H9 (cell line): ENCODE data around the gene FAT2. TPM values are rescaled to one million over a fixed set of nuclear protein-coding genes. Genes with fewer than 3 reads are reported as not detected.

ENCODE experiments used
- DNase-seq: peaks from one replicate; pipeline ENCODE4 v3.0.0-alpha.2; 2017
- H2AFZ ChIP-seq: one replicate; pipeline ENCODE4 v1.6.1; 2013; ENCODE audit warnings: mild to moderate bottlenecking, low read length, control low read depth, moderate library complexity
- H2AK5ac ChIP-seq: 2 replicates; pipeline ENCODE4 v1.6.1; 2013; ENCODE audit warnings: low read length, control low read depth, mixed read lengths; ENCODE audit not compliant: insufficient read length
- H2BK120ac ChIP-seq: one replicate; pipeline ENCODE4 v1.6.1; 2013; ENCODE audit warnings: low read depth, mild to moderate bottlenecking, low read length, control low read depth, inconsistent platforms; ENCODE audit not compliant: poor library complexity, severe bottlenecking
- H2BK12ac ChIP-seq: 2 replicates; pipeline ENCODE4 v1.6.1; 2013; ENCODE audit warnings: low read length, control low read depth, mixed read lengths, low read depth; ENCODE audit not compliant: insufficient read length
- H2BK15ac ChIP-seq: 2 replicates; pipeline ENCODE4 v1.6.1; 2013; ENCODE audit warnings: low read depth, low read length, control low read depth
- H2BK20ac ChIP-seq: one replicate; pipeline ENCODE4 v1.6.1; 2013; ENCODE audit warnings: low read depth, mild to moderate bottlenecking, low read length, control low read depth, inconsistent platforms; ENCODE audit not compliant: poor library complexity, severe bottlenecking
- H2BK5ac ChIP-seq: 2 replicates; pipeline ENCODE4 v1.6.1; 2013; ENCODE audit warnings: low read length, control low read depth, mixed read lengths; ENCODE audit not compliant: insufficient read length
- H3K14ac ChIP-seq: 2 replicates; pipeline ENCODE4 v1.6.1; 2013; ENCODE audit warnings: low read length, control low read depth; ENCODE audit not compliant: insufficient read depth
- H3K18ac ChIP-seq: 2 replicates; pipeline ENCODE4 v1.6.1; 2013; ENCODE audit warnings: low read depth, mild to moderate bottlenecking, mixed read lengths, low read length, control low read depth; ENCODE audit not compliant: insufficient read length
- H3K23ac ChIP-seq: 2 replicates; pipeline ENCODE4 v1.6.1; 2013; ENCODE audit warnings: low read length, control low read depth, mixed read lengths, low read depth; ENCODE audit not compliant: insufficient read length
- H3K23me2 ChIP-seq: 2 replicates; pipeline ENCODE4 v1.6.1; 2013; ENCODE audit warnings: low read depth, mild to moderate bottlenecking, mixed read lengths, low read length, control low read depth; ENCODE audit not compliant: insufficient read length, poor library complexity, severe bottlenecking
- H3K27ac ChIP-seq: 2 replicates; pipeline ENCODE4 v1.5.1; 2013; ENCODE audit warnings: low read length, control low read depth, mixed read lengths, low read depth; ENCODE audit not compliant: insufficient read length
- H3K27me3 ChIP-seq: 2 replicates; pipeline ENCODE4 v1.6.1; 2013; ENCODE audit warnings: low read length, control low read depth, inconsistent platforms; ENCODE audit not compliant: insufficient read depth
- H3K4ac ChIP-seq: 2 replicates; pipeline ENCODE4 v1.6.1; 2013; ENCODE audit warnings: low read depth, mild to moderate bottlenecking, control low read depth, inconsistent platforms, low read length, moderate library complexity
- H3K4me1 ChIP-seq: 2 replicates; pipeline ENCODE4 v1.6.1; 2013; ENCODE audit warnings: low read length, control low read depth, inconsistent platforms; ENCODE audit not compliant: insufficient read depth
- H3K4me2 ChIP-seq: 2 replicates; pipeline ENCODE4 v1.6.1; 2013; ENCODE audit warnings: low read length, control low read depth, mixed read lengths; ENCODE audit not compliant: insufficient read length, insufficient read depth
- H3K56ac ChIP-seq: 2 replicates; pipeline ENCODE4 v1.6.1; 2013; ENCODE audit warnings: low read depth, mild to moderate bottlenecking, mixed read lengths, low read length, control low read depth; ENCODE audit not compliant: insufficient read length
- H3K79me1 ChIP-seq: 2 replicates; pipeline ENCODE4 v1.6.1; 2013; ENCODE audit warnings: low read depth, mild to moderate bottlenecking, moderate library complexity, low read length, control low read depth, inconsistent platforms; ENCODE audit not compliant: insufficient read depth, poor library complexity, severe bottlenecking
- H3K79me2 ChIP-seq: 2 replicates; pipeline ENCODE4 v1.6.1; 2013; ENCODE audit warnings: low read length, control low read depth, inconsistent platforms; ENCODE audit not compliant: insufficient read depth
- H3K9ac ChIP-seq: 2 replicates; pipeline ENCODE4 v1.6.1; 2013; ENCODE audit warnings: low read length, control low read depth, mixed read lengths; ENCODE audit not compliant: insufficient read length; ENCODE audit errors: extremely low read depth
- H3K9me3 ChIP-seq: one replicate; pipeline ENCODE4 v1.6.1; 2013; ENCODE audit warnings: low read depth, low read length, inconsistent platforms; ENCODE audit not compliant: control insufficient read depth
- H3T11ph ChIP-seq: one replicate; pipeline ENCODE4 v1.6.1; 2013; ENCODE audit warnings: mild to moderate bottlenecking, low read length, control low read depth, inconsistent platforms
- H4K20me1 ChIP-seq: one replicate; pipeline ENCODE4 v1.6.1; 2013; ENCODE audit not compliant: control insufficient read depth, insufficient read length, insufficient read depth
- H4K5ac ChIP-seq: 2 replicates; pipeline ENCODE4 v1.6.1; 2013; ENCODE audit warnings: low read depth, mild to moderate bottlenecking, mixed read lengths, low read length, control low read depth; ENCODE audit not compliant: insufficient read length
- H4K8ac ChIP-seq: replicated peaks from 2 replicates; pipeline ENCODE4 v1.6.1; 2013; ENCODE audit warnings: low read length, control low read depth, mixed read lengths, low read depth; ENCODE audit not compliant: insufficient read length
- H4K91ac ChIP-seq: 2 replicates; pipeline ENCODE4 v1.6.1; 2013; ENCODE audit warnings: low read depth, mild to moderate bottlenecking, moderate library complexity, mixed read lengths, low read length, control low read depth; ENCODE audit not compliant: insufficient read length
- H3K27ac Mint-ChIP-seq, 3 experiments: 2 replicates in 2 of 3; 3 replicates in 1 of 3; pipeline ENCODE4 v1.8.0; 2020 to 2021; ENCODE audit warnings: mixed read lengths in 3 of 3, mild to moderate bottlenecking in 1 of 3, moderate library complexity in 1 of 3
- H3K27me3 Mint-ChIP-seq: 2 replicates; pipeline ENCODE4 v1.8.0; 2021; ENCODE audit warnings: low read depth, mild to moderate bottlenecking, moderate library complexity, mixed read lengths
- H3K36me3 Mint-ChIP-seq, 3 experiments: 2 replicates in 2 of 3; 3 replicates in 1 of 3; pipeline ENCODE4 v1.8.0; 2020 to 2021; ENCODE audit warnings: low read depth in 3 of 3, mixed read lengths in 3 of 3; ENCODE audit not compliant: insufficient read depth in 1 of 3
- H3K4me1 Mint-ChIP-seq, 2 experiments: 2 replicates each; pipeline ENCODE4 v1.8.0; 2020; ENCODE audit warnings: mixed read lengths in 2 of 2
- H3K4me3 Mint-ChIP-seq, 2 experiments: 2 replicates in 1 of 2; 3 replicates in 1 of 2; pipeline ENCODE4 v1.8.0; 2020 to 2021; ENCODE audit warnings: mild to moderate bottlenecking in 2 of 2, mixed read lengths in 2 of 2, moderate library complexity in 1 of 2
- H3K9me3 Mint-ChIP-seq, 2 experiments: 2 replicates in 1 of 2; 3 replicates in 1 of 2; pipeline ENCODE4 v1.8.0; 2020; ENCODE audit warnings: mild to moderate bottlenecking in 2 of 2, mixed read lengths in 2 of 2, moderate library complexity in 1 of 2
- CTCF ChIP-seq: fragments of 200-600 bp; sonication (generic); conservative IDR thresholded peaks from 3 replicates; pipeline ENCODE4 v1.8.0; 2021; ENCODE audit warnings: antibody characterized with exemption, mild to moderate bottlenecking
- WGBS: extraction: QIAGEN DNeasy Blood & Tissue Kit; methylation state at CpG from one replicate; pipeline ENCODE4 v1.1.7; 2013; ENCODE audit warnings: missing lambda C conversion rate, low lambda C conversion rate, mixed read lengths; ENCODE audit not compliant: insufficient read length; ENCODE audit errors: extremely low coverage; 5-methylcytosine and 5-hydroxymethylcytosine counted together
- total RNA-seq: library from RNA; stranded (reverse); gene quantifications from 2 replicates; pipeline ENCODE4 v1.2.1, GENCODE V29; 2021

Gene FAT2
- total RNA-seq, 1 experiment from 2014 or later: 0.15 TPM

- Mint-ChIP-seq H3K9me3 (no peaks in the 10 kb centered on the region), H3K27me3 (no peaks in the 10 kb centered on the region), H3K27ac (peak overlapping the region in 1 of 3 experiments; percentile 78; a peak in 1 of 7 replicates), H3K36me3 (no peaks in the 10 kb centered on the region), H3K4me1 (peaks cover 19 to 45% of the 10 kb centered on the region in 2 experiments), H3K4me3 (no peak overlapping the region)
- Histone ChIP-seq H2BK120ac (no peak overlapping the region), H4K20me1 (no peaks in the 10 kb centered on the region), H3K4ac (no peak overlapping the region), H4K5ac (no peak overlapping the region), H3K4me1 (no peaks in the 10 kb centered on the region; the same call in 1 of the 2 replicates), H2BK15ac (no peak overlapping the region), H3K27me3 (no peaks in the 10 kb centered on the region), H2BK20ac (no peak overlapping the region), H3K23ac (no peak overlapping the region), H2BK5ac (no peak overlapping the region), H3K18ac (no peak overlapping the region), H4K8ac (no peak overlapping the region), H3K56ac (no peak overlapping the region), H3K14ac (no peak overlapping the region), H2BK12ac (no peak overlapping the region), H3K9ac (no peak overlapping the region), H3K79me2 (no peaks in the 10 kb centered on the region), H3T11ph (no peak overlapping the region), H3K9me3 (no peaks in the 10 kb centered on the region), H4K91ac (no peak overlapping the region), H3K4me2 (no peak overlapping the region), H3K79me1 (no peaks in the 10 kb centered on the region), H2AK5ac (no peak overlapping the region), H3K27ac (no peak overlapping the region), H2AFZ (no peak overlapping the region), H3K23me2 (no peaks in the 10 kb centered on the region)
- DNase-seq: no peak
- no peak for TF ChIP-seq CTCF
- no CpG with 5 or more reads among the region's 4 CpGs for WGBS
These were observed 9.8 kb downstream of the FAT2 start for GRCh38 chr5:151581347-151581746.
